ENCODE measurements around the gene TBX6.

The TBX6 gene

DNA sequence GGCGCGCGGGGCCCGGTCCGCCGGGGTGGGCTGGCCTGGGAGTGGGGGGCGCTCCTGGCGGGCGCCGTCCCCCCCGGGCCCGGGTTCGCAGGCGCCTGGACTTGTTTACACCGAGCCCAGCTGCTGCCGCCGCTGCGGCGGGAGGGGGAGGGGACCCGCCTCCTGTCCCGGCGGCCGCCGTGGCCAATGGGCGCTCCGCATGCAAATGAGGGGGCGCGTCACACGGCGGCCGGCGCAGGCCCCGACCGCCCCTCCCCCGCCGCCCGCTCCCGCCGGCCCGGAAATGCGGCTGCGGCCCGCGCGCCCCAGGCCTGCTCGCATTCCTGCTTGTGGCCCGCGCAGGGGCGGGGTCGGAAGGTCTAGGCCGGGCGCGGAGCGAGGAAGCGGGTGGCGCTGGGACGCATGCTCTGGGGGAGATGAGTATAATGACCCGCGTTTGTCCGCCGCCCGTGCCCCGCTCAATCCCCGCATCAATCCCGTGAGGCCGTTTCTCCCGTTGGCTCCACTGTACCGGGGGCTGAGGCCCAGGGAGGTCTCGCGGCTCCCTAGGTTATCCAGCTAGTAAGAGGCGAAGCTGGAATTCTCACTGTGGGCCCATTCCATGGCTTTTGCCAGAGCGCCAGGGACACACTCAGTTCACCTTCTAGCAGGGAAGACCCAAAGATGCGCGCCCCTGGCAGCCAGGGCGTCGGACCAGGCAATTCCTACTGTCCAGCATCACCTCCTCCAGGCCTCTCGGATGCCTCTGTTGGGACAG lies 4.6 kb upstream of the TBX6 start, which contains the start of gene YPEL3:
Gene YPEL3 (minus strand): TSS at position 109 of the 757 bp plus-strand sequence. CDS start 731 bp downstream, outside the sequence.
- peak within 1 kb of the TSS; percentile 80 for H3K27ac ChIP-seq
- H3K9me3 ChIP-seq (ENCODE audit: control insufficient read depth, low read length): no peaks in the 10 kb centered on the region
- TF ChIP-seq, protein P1, sequence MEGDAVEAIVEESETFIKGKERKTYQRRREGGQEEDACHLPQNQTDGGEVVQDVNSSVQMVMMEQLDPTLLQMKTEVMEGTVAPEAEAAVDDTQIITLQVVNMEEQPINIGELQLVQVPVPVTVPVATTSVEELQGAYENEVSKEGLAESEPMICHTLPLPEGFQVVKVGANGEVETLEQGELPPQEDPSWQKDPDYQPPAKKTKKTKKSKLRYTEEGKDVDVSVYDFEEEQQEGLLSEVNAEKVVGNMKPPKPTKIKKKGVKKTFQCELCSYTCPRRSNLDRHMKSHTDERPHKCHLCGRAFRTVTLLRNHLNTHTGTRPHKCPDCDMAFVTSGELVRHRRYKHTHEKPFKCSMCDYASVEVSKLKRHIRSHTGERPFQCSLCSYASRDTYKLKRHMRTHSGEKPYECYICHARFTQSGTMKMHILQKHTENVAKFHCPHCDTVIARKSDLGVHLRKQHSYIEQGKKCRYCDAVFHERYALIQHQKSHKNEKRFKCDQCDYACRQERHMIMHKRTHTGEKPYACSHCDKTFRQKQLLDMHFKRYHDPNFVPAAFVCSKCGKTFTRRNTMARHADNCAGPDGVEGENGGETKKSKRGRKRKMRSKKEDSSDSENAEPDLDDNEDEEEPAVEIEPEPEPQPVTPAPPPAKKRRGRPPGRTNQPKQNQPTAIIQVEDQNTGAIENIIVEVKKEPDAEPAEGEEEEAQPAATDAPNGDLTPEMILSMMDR (IDR thresholded peaks at IDR 0.05): no peak
- H3K27me3 ChIP-seq (ENCODE audit: control insufficient read depth, insufficient read depth, low read length): no peaks in the 10 kb centered on the region
- peak within 1 kb of the TSS; percentile 81 for H3K4me3 ChIP-seq (ENCODE audit: low read depth, low read length)
- peak within 1 kb of the TSS; percentile 49 for H3K9ac ChIP-seq
- peak within 1 kb of the TSS; percentile 98 for H3K4me2 ChIP-seq (ENCODE audit: low read length)
- H3K79me2 ChIP-seq: peaks cover 4% of the 10 kb centered on the region
- H3K36me3 ChIP-seq (ENCODE audit: control insufficient read depth, insufficient read depth, low read length): no peaks in the 10 kb centered on the region
- peaks cover 13% of the 10 kb centered on the region for H3K4me1 ChIP-seq
- H2AFZ ChIP-seq: peak within 1 kb of the TSS; percentile 93

DNA sequence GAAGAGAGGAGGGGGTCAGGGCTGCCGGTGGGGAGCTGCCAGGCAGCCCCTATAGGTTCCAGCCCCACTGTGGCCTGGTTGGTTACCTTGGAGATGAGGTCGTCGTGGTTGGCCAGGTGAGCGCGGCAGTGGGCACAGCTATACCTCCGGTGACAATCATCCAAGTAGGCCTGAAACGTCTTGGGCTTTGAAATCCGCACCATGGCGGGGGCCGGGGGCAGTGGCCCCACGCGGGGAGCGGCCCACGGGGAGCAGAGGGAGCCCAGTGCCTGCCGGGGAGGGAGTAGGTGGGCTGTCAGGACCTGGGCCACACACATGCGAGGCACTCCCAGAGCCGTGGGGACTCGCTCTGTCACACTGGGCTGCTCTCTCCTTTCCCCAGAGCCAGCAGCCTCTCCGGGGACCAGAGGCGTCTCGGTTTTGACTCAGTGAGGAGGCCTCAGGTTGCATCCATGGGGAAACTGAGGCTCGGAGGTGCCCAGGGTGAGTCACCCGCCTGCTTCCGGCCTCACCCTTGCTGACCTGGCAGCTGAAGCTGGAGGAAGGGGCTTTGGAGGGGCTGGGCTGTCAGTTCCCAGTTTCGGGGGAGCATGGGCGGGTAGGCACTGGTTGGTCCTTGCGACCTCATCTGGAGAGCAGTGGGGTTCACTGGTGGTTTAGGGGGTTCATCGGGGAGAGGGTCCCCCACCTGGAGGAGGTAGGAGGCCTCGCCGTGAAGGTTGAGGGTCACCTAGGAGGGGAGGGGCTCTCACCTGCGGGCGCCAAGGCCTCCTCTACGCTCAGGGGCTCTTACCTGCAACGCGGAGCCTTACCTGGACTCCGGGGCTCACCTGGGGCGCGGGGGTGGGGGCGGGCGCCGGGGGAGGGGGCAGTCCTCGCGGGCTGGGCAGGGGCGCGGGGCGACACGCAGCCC lies 3.7 kb upstream of the TBX6 start:
- TF ChIP-seq, protein P1 (IDR thresholded peaks at IDR 0.05): no peak
- H2AFZ ChIP-seq: peak overlapping the region; percentile 64
- H3K4me2 ChIP-seq (ENCODE audit: low read length): peak overlapping the region; percentile 98
- H3K9ac ChIP-seq: peak overlapping the region; percentile 49
- H3K79me2 ChIP-seq: peaks cover 4% of the 10 kb centered on the region
- H3K27ac ChIP-seq: peak overlapping the region; percentile 57
- no peaks in the 10 kb centered on the region for H3K9me3 ChIP-seq (ENCODE audit: control insufficient read depth, low read length)
- H3K4me1 ChIP-seq: peaks cover 17% of the 10 kb centered on the region
- H3K27me3 ChIP-seq (ENCODE audit: control insufficient read depth, insufficient read depth, low read length): no peaks in the 10 kb centered on the region
- no peaks in the 10 kb centered on the region for H3K36me3 ChIP-seq (ENCODE audit: control insufficient read depth, insufficient read depth, low read length)
- peak overlapping the region; percentile 81 for H3K4me3 ChIP-seq (ENCODE audit: low read depth, low read length)

DNA sequence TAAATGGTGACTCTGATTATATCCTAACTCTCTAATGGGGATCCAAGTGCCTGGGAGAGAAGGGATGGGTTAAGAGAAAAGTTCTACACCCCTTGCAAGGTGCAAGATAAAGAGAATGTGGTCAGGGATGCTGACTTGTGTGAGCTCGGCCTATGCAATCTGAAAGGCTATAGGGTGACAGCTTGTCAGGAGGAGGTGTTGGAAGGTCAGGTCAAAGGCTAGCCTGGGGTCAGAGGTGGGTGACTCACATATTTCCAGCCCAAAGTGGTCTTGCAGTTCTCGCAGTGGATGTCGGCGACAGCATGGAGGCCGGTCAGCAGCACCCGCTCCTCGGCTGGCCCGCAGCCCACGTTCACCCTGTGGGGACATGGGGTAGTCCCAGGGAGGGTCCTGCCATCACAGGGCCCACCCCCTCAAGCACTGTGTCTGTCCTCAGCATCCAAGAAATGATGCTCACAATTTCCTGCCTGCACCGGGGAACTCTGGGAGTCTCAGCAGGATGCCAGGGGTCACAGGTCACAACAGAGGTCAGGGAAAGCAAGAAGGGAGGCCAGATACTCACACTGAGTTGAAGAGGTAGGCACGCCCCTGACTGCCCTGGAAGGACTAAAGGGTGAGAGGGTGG lies 2.9 kb upstream of the TBX6 start:
- H3K9ac ChIP-seq: no peak overlapping the region
- H3K27me3 ChIP-seq (ENCODE audit: control insufficient read depth, insufficient read depth, low read length): no peaks in the 10 kb centered on the region
- H3K36me3 ChIP-seq (ENCODE audit: control insufficient read depth, insufficient read depth, low read length): no peaks in the 10 kb centered on the region
- H3K4me3 ChIP-seq (ENCODE audit: low read depth, low read length): peak overlapping the region; percentile 81
- H3K4me2 ChIP-seq (ENCODE audit: low read length): peak overlapping the region; percentile 98
- TF ChIP-seq, protein P1 (IDR thresholded peaks at IDR 0.05): no peak
- H3K9me3 ChIP-seq (ENCODE audit: control insufficient read depth, low read length): no peaks in the 10 kb centered on the region
- peaks cover 4% of the 10 kb centered on the region for H3K79me2 ChIP-seq
- H2AFZ ChIP-seq: no peak overlapping the region
- H3K27ac ChIP-seq: peak overlapping the region; percentile 57
- H3K4me1 ChIP-seq: peaks cover 17% of the 10 kb centered on the region

DNA sequence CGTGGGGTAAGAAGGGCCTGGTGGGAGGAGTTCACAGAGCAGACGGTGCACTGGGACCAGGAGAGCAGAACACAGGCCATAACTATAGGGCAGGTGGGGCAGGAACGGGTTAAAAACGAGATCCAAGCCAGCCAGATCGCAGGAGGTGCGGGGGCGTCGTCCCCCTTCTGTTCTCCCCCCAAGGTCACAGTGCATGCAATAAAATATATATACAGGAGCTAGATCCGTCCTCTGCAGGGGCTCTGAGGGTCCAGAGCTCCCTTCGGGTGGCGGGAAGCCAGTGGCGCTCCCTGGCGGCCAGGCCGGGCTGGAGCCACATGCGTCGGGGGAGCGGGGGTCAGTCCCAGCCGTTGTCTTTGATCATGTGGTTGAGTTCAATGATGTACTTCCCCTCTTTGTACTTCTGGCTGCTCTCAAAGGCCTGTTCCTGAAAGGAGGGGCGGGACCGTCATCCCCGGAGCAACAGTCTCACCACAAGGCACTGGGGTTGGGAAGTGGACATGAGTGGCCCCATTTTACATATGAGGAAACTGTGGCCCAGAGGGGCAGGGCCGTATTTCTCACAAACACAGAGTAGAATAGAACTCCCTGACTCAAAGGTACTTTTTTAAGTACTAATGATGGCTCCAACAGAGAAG lies 768 bp upstream of the TBX6 start:
- Histone ChIP-seq H3K79me2 (peaks cover 4% of the 10 kb centered on the region), H3K27me3 (ENCODE audit: control insufficient read depth, insufficient read depth, low read length) (no peaks in the 10 kb centered on the region), H3K36me3 (ENCODE audit: control insufficient read depth, insufficient read depth, low read length) (no peaks in the 10 kb centered on the region), H3K9ac (no peak overlapping the region), H3K4me3 (ENCODE audit: low read depth, low read length) (peak overlapping the region; percentile 59), H3K9me3 (ENCODE audit: control insufficient read depth, low read length) (no peaks in the 10 kb centered on the region), H3K4me2 (ENCODE audit: low read length) (peak overlapping the region; percentile 64), H3K27ac (peak overlapping the region; percentile 52), H2AFZ (peak overlapping the region; percentile 98), H3K4me1 (peaks cover 17% of the 10 kb centered on the region)
- TF ChIP-seq, protein P1 (IDR thresholded peaks at IDR 0.05): peak; percentile 23
